T-helper 1 cell treated with Interleukin-12 subunit alpha and Interleukin-12 subunit beta and Interleukin-4 antibody, amounts not matched to agents 30 μg/mL and 1 μg/mL, for 36 hours (primary cell): ENCODE measurements around the gene ADIPOR1.
"Not testable (repeated sequence)": the region's sequence is repeated elsewhere in the genome, so short reads cannot be mapped to it uniquely, and the experiment has no call there.

ENCODE experiments used
- H3K27ac Mint-ChIP-seq: one replicate; pipeline ENCODE4 v1.8.0; 2021; ENCODE audit warnings: mild to moderate bottlenecking, mixed read lengths
- H3K27me3 Mint-ChIP-seq: one replicate; pipeline ENCODE4 v1.8.0; 2021; ENCODE audit warnings: low read depth, mixed read lengths
- H3K36me3 Mint-ChIP-seq: one replicate; pipeline ENCODE4 v1.8.0; 2021; ENCODE audit warnings: low read depth, mixed read lengths
- H3K4me1 Mint-ChIP-seq: one replicate; pipeline ENCODE4 v1.8.0; 2021; ENCODE audit warnings: low read depth, mixed read lengths
- H3K4me3 Mint-ChIP-seq: one replicate; pipeline ENCODE4 v1.8.0; 2021; ENCODE audit warnings: mild to moderate bottlenecking, moderate library complexity, mixed read lengths
- H3K9me3 Mint-ChIP-seq: one replicate; pipeline ENCODE4 v1.8.0; 2021; ENCODE audit warnings: mixed read lengths

Gene ADIPOR1

GRCh38 chr1:202935844-202936243, 22.3 kb downstream of the ADIPOR1 start:
- Mint-ChIP-seq H3K27ac (no peak overlapping the region), H3K4me1 (no peaks in the 10 kb centered on the region), H3K4me3 (no peak overlapping the region), H3K9me3 (no peaks in the 10 kb centered on the region), H3K27me3 (peaks cover 27% of the 10 kb centered on the region), H3K36me3 (peaks cover 8% of the 10 kb centered on the region)

DNA sequence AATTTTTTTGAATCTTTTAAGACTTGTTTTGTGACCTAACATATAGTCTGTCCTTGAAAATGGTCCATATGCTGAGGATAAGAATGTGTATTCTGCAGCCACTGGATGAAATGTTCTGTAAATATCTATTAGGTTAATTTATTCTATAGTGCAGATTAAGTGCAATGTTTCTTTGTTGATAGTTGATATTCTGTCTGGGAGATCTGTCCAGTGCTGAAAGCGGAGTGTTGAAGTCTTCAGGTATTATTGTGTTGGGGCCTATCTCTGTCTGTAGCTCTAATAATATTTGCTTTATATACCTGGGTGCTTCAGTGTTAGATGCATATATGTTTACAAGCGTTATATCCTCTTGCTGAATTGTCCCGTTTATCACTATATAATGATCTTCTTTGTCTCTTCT, 23.4 kb downstream of the ADIPOR1 start:
- H3K36me3 Mint-ChIP-seq, result peaks cover 7% of the 10 kb centered on the region
- no peaks in the 10 kb centered on the region for H3K4me1 Mint-ChIP-seq
- no peak overlapping the region for H3K27ac Mint-ChIP-seq
- H3K27me3 Mint-ChIP-seq, result peaks cover 30% of the 10 kb centered on the region
- no peak overlapping the region for H3K4me3 Mint-ChIP-seq
- no peaks in the 10 kb centered on the region for H3K9me3 Mint-ChIP-seq

- H3K36me3 Mint-ChIP-seq, result no peaks in the 10 kb centered on the region
- H3K4me3 Mint-ChIP-seq, result no peak overlapping the region
- peaks cover 30% of the 10 kb centered on the region for H3K27me3 Mint-ChIP-seq
- no peaks in the 10 kb centered on the region for H3K9me3 Mint-ChIP-seq
- H3K27ac Mint-ChIP-seq, result no peak overlapping the region
- no peaks in the 10 kb centered on the region for H3K4me1 Mint-ChIP-seq
Observed at GRCh38 chr1:202932476-202932875, 25.6 kb downstream of the ADIPOR1 start.

- H3K4me1 Mint-ChIP-seq, result peaks cover 25% of the 10 kb centered on the region
- H3K27ac Mint-ChIP-seq, result peak within 1 kb of the TSS; percentile 97
- H3K9me3 Mint-ChIP-seq, result no peaks in the 10 kb centered on the region
- peaks cover 13% of the 10 kb centered on the region for H3K36me3 Mint-ChIP-seq
- H3K27me3 Mint-ChIP-seq, result peaks cover 3% of the 10 kb centered on the region
- H3K4me3 Mint-ChIP-seq, result peak within 1 kb of the TSS; percentile 95
Observed at GRCh38 chr1:202926581-202927491, 31.3 kb downstream of the ADIPOR1 start, which contains the start of gene KLHL12. Gene KLHL12 (minus strand): TSS chr1:202927234. CDS start chr1:202925162, 2,072 bp downstream.

- peaks cover 18% of the 10 kb centered on the region for H3K36me3 Mint-ChIP-seq
- H3K4me3 Mint-ChIP-seq, result no peak overlapping the region
- no peak overlapping the region for H3K27ac Mint-ChIP-seq
- no peaks in the 10 kb centered on the region for H3K9me3 Mint-ChIP-seq
- H3K27me3 Mint-ChIP-seq, result no peaks in the 10 kb centered on the region
- peaks cover 25% of the 10 kb centered on the region for H3K4me1 Mint-ChIP-seq
Observed at GRCh38 chr1:202923533-202923932, 34.6 kb downstream of the ADIPOR1 start.

- Mint-ChIP-seq H3K4me3 (no peak overlapping the region), H3K27ac (no peak overlapping the region), H3K4me1 (peaks cover 12% of the 10 kb centered on the region), H3K36me3 (peaks cover 26% of the 10 kb centered on the region), H3K27me3 (no peaks in the 10 kb centered on the region), H3K9me3 (no peaks in the 10 kb centered on the region)
Observed at GRCh38 chr1:202919615-202920014, 38.5 kb downstream of the ADIPOR1 start.

- Mint-ChIP-seq H3K9me3 (no peaks in the 10 kb centered on the region), H3K27ac (no peak overlapping the region), H3K4me1 (peaks cover 9% of the 10 kb centered on the region), H3K27me3 (no peaks in the 10 kb centered on the region), H3K4me3 (no peak overlapping the region), H3K36me3 (peaks cover 51% of the 10 kb centered on the region)
Observed at GRCh38 chr1:202915146-202915545, 43.0 kb downstream of the ADIPOR1 start.

GRCh38 chr1:202912476-202912875, 45.6 kb downstream of the ADIPOR1 start:
- H3K27ac Mint-ChIP-seq, H3K4me1 Mint-ChIP-seq, H3K27me3 Mint-ChIP-seq, H3K4me3 Mint-ChIP-seq, H3K9me3 Mint-ChIP-seq: not testable (repeated sequence)
- peaks cover 38% of the 10 kb centered on the region for H3K36me3 Mint-ChIP-seq

DNA sequence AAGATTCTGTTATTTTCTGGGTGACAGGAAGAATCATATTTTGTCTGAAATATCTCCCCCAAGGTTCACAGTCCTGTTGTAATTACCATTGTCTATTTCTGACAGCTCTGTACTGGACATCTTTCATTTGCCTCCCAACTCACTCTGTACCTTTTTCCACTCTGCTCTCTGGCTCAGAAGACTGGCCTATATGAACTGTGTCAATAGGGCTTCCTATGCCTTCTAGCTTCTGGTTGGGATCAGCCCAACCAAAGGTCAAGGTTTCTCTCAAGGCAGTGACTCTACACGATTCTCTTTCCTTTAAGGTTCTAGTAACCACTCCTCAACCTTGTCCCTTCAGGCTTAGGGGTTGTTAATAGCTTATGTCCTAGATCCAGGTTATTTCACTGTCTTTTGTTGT, 48.6 kb downstream of the ADIPOR1 start:
- H3K4me1 Mint-ChIP-seq, result peaks cover 9% of the 10 kb centered on the region
- peaks cover 33% of the 10 kb centered on the region for H3K36me3 Mint-ChIP-seq
- H3K4me3 Mint-ChIP-seq, result no peak overlapping the region
- H3K9me3 Mint-ChIP-seq, result no peaks in the 10 kb centered on the region
- H3K27me3 Mint-ChIP-seq, result no peaks in the 10 kb centered on the region
- H3K27ac Mint-ChIP-seq, result no peak overlapping the region

- H3K4me3 Mint-ChIP-seq, result no peak overlapping the region
- no peaks in the 10 kb centered on the region for H3K9me3 Mint-ChIP-seq
- peaks cover 9% of the 10 kb centered on the region for H3K4me1 Mint-ChIP-seq
- no peaks in the 10 kb centered on the region for H3K27me3 Mint-ChIP-seq
- H3K36me3 Mint-ChIP-seq, result peaks cover 34% of the 10 kb centered on the region
- no peak overlapping the region for H3K27ac Mint-ChIP-seq
Observed at GRCh38 chr1:202908998-202909397, 49.1 kb downstream of the ADIPOR1 start.

- Mint-ChIP-seq H3K4me1 (no peaks in the 10 kb centered on the region), H3K4me3 (no peak overlapping the region)
Observed at GRCh38 chr1:202905331-202905730, 52.8 kb downstream of the ADIPOR1 start.

DNA sequence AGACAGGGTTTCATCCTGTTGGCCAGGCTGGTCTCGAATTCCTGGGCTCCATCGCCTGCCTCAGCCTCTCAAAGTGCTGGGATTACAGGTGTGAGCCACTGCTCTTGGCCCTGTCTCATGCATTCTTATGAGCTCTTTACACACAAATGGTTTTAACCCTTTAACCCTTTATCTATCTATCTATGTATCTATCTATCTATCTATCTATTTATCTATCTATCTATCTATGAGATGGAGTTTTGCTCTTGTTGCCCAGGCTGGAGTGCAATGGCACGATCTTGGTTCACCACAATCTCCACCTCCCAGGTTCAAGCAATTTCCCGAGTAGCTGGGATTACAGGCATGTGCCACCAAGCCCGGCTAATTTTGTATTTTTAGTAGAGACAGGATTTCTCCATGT, 54.3 kb downstream of the ADIPOR1 start:
- H3K27me3 Mint-ChIP-seq, H3K27ac Mint-ChIP-seq, H3K9me3 Mint-ChIP-seq, H3K4me3 Mint-ChIP-seq, H3K4me1 Mint-ChIP-seq, H3K36me3 Mint-ChIP-seq: not testable (repeated sequence)

More at GRCh38 chr1:202905331-202905730, 52.8 kb downstream of the ADIPOR1 start:
- peaks cover 8% of the 10 kb centered on the region for H3K36me3 Mint-ChIP-seq
- H3K27ac Mint-ChIP-seq, result no peak overlapping the region
- no peaks in the 10 kb centered on the region for H3K9me3 Mint-ChIP-seq
- H3K27me3 Mint-ChIP-seq, result no peaks in the 10 kb centered on the region

DNA sequence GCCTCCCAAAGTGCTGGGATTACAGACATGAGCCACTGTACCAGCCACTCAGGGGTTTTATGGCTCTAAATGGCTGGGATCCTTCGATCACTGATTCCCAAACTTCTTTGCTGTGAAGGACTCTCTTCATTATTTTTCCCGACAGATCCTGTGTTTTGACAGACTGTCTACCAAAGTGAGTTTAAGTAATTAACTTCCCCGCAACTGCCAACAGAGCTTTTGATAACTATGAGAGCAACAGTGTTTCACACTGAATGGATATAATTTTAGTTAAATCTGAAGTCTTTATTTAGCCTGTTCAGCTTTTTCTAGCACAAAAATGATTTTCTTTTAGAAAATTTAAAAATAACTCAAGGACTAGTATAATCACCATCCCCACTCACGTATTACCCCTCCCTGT, 56.6 kb downstream of the ADIPOR1 start:
- no peaks in the 10 kb centered on the region for H3K4me1 Mint-ChIP-seq
- H3K27me3 Mint-ChIP-seq, result no peaks in the 10 kb centered on the region
- no peak overlapping the region for H3K27ac Mint-ChIP-seq
- peaks cover 17% of the 10 kb centered on the region for H3K36me3 Mint-ChIP-seq
- no peak overlapping the region for H3K4me3 Mint-ChIP-seq
- no peaks in the 10 kb centered on the region for H3K9me3 Mint-ChIP-seq

- Mint-ChIP-seq H3K4me1 (peaks cover 16% of the 10 kb centered on the region), H3K27ac (no peak overlapping the region), H3K27me3 (no peaks in the 10 kb centered on the region), H3K4me3 (no peak overlapping the region), H3K9me3 (no peaks in the 10 kb centered on the region), H3K36me3 (peaks cover 37% of the 10 kb centered on the region)
Observed at GRCh38 chr1:202892501-202892900, 65.6 kb downstream of the ADIPOR1 start.
